ENCODE measurements around the gene F10. TPM values are rescaled to one million over a fixed set of nuclear protein-coding genes. Genes with fewer than 3 reads are reported as not detected.

F10 gene
- total and polyA plus RNA-seq, 12 donors: 4.4 to 81.8 (median 12.6) TPM

GRCh38 chr13:113137691-113138298 is 15.2 kb downstream of the F10 start:
- H3K4me3 ChIP-seq: no peak overlapping the region
- no peaks in the 10 kb centered on the region for H3K27me3 ChIP-seq
- H3K4me1 ChIP-seq (replicated peaks in 1 of 2): no peaks in the 10 kb centered on the region
- WGBS, 4 donors: 83 to 92% (median 85%) methylated on average over 11 of the region's 11 CpGs
- no peaks in the 10 kb centered on the region for H3K36me3 ChIP-seq (replicated peaks in 1 of 2)
- no peak for TF ChIP-seq POLR2A (IDR thresholded peaks at IDR 0.05)
- TF ChIP-seq CTCF (IDR thresholded peaks at IDR 0.05): no peak
- no peaks in the 10 kb centered on the region for H3K9me3 ChIP-seq (replicated peaks in 1 of 3)
- intact Hi-C loops (cut with DNase I): no loop called here
- DNase-seq: peak in 1 of 7 donors; percentile 21
- H3K27ac ChIP-seq: no peak overlapping the region

- DNase-seq: peak in 2 of 7 donors; percentile 41 to 50
- Histone ChIP-seq H3K4me3 (no peak overlapping the region), H3K4me1 (replicated peaks in 1 of 2) (no peaks in the 10 kb centered on the region), H3K36me3 (replicated peaks in 1 of 2) (no peaks in the 10 kb centered on the region), H3K9me3 (replicated peaks in 1 of 3) (no peaks in the 10 kb centered on the region), H3K27ac (no peak overlapping the region), H3K27me3 (no peaks in the 10 kb centered on the region)
- TF ChIP-seq CTCF (IDR thresholded peaks at IDR 0.05) (no peak), POLR2A (IDR thresholded peaks at IDR 0.05) (no peak)
- intact Hi-C loops (cut with DNase I): no loop called here
- WGBS, 4 donors: 66 to 81% (median 75%) methylated on average over 16 of the region's 16 CpGs
Measured at GRCh38 chr13:113138792-113139551, 16.4 kb downstream of the F10 start.

- intact Hi-C loops (cut with DNase I): no loop called here
- no peak for TF ChIP-seq CTCF (IDR thresholded peaks at IDR 0.05)
- TF ChIP-seq POLR2A (IDR thresholded peaks at IDR 0.05): no peak
Measured at GRCh38 chr13:113139577-113139976, 17.0 kb downstream of the F10 start.

GRCh38 chr13:113140677-113141600 is 18.3 kb downstream of the F10 start:
- Histone ChIP-seq H3K4me3 (no peak overlapping the region), H3K36me3 (replicated peaks in 1 of 2) (no peaks in the 10 kb centered on the region), H3K9me3 (replicated peaks in 1 of 3) (no peaks in the 10 kb centered on the region), H3K4me1 (replicated peaks in 1 of 2) (no peaks in the 10 kb centered on the region), H3K27me3 (no peaks in the 10 kb centered on the region), H3K27ac (no peak overlapping the region)
- peak in 1 of 7 donors; percentile 47 for DNase-seq
- 91 to 95% (median 94%) methylated on average over 11 to 26 of the region's 26 CpGs for WGBS, 4 donors
- intact Hi-C loops (cut with DNase I): no loop called here
- TF ChIP-seq POLR2A (IDR thresholded peaks at IDR 0.05): no peak
- TF ChIP-seq CTCF (IDR thresholded peaks at IDR 0.05): no peak

More at GRCh38 chr13:113139577-113139976, 17.0 kb downstream of the F10 start:
- DNase-seq: no peak
- no peak overlapping the region for H3K27ac ChIP-seq
- no peaks in the 10 kb centered on the region for H3K9me3 ChIP-seq (replicated peaks in 1 of 3)
- WGBS, 4 donors: 82 to 89% (median 86%) methylated on average over 5 of the region's 5 CpGs
- no peaks in the 10 kb centered on the region for H3K4me1 ChIP-seq (replicated peaks in 1 of 2)
- H3K4me3 ChIP-seq: no peak overlapping the region
- H3K27me3 ChIP-seq: no peaks in the 10 kb centered on the region
- H3K36me3 ChIP-seq (replicated peaks in 1 of 2): no peaks in the 10 kb centered on the region
